ENCODE measurements around the gene NSMCE3.
"Not testable (repeated sequence)": the region's sequence is repeated elsewhere in the genome, so short reads cannot be mapped to it uniquely, and the experiment has no call there.

NSMCE3 gene

DNA sequence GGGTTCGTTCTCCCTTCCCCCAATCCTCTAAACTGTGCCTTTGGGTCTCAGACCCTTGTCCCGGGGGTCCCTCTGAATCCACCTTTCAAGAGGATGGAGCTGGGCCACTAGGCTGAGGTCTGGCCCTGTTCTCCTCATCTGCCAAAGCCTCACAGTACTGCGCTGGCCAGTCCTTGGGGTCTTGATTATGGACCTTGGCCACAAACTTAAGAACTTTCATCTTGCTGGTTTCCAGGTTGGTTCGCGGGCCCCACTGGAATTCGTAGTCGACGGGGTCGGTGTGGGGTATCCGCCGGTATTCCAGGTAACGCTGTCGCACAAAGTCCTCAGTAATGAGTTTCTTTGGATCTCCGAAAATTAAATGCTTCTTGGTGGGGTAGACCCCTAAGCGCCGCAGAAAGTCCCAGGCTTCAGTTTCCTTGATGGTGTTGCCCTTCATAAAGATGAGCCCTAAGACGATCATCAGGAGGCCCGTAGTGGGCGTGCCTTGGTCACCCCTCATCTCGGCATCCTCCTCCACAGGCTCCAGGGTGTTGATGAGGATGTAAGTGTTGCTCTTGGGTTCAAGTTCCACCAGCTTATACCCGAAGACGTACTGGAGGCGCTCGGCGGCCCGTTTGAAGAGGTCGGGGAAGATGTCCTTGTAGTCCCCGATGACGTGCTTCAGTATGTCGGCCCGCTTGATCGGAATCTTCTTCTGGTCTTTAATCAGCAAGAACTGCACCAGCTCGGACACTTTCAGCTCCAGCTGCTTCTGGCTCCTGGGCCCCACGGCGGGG, 727 bp downstream of the NSMCE3 start:
- DNase-seq, result no peak

DNA sequence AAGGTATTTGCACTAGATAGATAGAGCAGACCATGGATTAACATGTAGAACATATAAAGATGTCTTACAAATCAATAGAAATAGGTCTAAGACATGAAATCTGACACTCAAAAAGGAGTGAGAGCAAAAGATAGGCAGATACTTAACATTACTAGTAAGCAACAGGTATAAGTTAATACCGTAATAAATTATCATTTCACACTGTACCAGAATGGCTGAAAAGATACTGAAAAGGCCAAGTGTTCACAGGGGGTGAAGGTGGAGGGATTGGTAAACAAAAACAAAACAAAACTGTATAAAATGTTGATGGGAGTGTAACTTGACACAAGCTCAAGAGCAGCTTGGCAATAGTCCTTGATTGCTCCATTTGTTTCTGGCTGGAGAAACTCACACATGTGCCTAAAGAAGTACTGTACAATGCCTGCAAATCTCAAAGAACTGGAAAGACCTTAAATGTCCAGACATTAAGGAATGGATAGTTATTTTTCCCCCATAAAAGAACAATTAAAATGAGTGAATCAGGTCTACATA, 3.5 kb downstream of the NSMCE3 start:
- no peak for DNase-seq

DNA sequence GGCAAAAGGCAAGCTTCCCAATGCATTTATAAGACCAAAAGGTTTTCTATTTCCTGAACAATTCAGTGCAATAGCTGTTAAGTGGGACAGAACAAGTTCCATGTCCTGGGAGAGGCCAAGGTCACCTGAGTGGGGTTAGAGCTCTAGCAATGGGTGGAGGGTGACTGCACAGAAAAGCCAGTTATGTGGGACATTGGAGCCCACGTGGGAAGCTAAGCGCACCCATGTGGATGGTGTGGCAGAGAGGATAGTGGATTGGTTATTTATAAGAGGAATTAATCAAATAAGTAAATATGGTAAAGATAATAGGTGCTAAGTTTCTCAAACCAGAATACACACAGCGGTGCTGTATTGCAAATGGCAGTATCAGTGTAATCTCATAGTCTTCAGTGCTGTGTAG, 6.3 kb downstream of the NSMCE3 start:
- no peak for DNase-seq

DNA sequence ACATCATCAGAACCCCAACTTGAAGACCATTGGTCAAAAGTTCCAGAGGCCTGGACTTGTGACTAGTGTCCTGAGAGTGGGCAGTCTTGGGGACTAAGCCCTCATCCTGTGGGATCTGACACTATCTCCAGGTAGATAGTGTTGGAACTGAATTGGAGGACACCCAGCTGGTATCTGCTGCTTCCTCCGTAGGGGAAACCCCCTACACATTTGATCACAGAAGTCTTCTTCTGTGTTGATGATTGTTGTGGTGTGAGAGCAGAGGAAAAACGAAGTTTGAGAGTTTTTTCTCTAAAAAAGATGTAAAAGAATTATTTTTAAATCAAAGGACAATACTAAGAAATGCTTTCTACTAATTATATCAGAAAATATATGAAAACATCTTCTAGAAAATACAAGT, 6.9 kb downstream of the NSMCE3 start:
- DNase-seq, result no peak

DNA sequence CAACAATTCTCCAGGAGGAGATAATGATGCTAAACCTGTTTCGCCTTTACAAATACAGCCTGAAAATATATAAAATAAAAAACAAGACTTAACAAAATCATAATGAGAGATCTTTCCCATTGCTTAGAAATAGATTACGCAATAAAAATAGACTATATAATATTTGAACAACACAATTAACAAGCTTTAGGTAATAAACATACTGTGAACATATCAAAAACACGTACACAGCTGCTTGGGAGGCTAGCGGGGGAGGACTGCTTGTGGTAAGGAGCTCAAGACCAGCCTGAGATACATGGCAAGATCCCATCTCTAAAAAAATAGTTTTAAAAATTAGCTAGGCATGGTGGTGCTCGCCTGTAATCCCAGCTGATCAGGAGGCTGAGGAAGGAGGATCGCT, 8.7 kb downstream of the NSMCE3 start:
- DNase-seq, result no peak

DNA sequence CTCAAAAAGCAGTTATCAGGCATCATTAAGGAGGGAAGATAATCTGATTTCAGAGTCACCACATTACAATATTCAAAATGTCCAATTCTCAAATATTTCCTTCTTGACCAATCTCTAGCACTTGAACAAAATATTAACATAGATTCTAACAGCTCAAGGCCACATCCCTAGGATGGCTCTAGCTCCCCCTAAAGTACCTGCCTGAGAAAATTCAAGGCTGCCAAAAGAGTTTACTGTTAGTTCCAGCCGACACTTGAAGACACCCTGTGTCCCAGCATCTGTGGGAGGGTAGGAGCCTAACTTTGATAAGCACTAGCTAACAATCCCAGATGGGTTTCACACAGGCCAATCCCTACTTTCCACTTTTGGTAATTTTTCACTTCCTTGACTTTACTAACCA, 10.4 kb downstream of the NSMCE3 start:
- no peak for DNase-seq

DNA sequence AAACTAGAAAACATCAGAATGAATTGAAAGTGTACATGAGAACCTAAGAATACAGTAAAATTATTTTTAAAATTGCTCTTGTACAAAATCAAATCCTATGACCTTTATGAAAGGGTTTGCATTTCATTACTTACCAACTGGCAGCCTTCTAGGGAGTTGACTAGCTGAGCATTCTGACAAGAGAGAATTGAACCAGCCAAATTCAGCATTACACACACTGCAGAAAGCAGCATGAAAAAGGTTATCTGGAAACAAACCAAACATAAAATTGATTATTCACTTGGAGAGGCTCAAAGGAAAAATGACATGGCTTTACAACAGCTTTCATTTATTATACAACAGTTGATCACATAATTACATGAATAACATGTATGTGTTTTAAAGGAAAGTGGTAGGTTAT, 17.4 kb downstream of the NSMCE3 start:
- DNase-seq, result no peak

DNA sequence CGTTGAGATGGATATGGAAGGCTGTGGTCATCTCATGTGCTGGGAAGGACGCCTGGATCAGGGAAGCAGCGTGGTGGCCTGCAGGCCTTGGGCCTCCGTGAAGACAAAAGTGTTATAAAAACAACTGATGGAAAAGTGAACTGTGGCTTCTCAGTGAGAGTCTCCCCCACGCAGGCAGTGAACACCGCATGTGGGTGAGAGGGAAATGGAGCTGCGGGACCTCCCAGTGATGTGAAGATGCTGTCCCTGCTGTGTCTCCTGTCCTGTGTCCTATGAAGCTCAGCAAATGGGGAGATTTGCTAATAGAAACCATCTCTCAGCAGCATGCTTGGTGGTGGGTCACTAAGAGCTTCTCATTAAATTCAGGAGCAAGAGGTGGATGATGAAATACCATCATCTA, 25.1 kb downstream of the NSMCE3 start:
- no peak for DNase-seq

DNA sequence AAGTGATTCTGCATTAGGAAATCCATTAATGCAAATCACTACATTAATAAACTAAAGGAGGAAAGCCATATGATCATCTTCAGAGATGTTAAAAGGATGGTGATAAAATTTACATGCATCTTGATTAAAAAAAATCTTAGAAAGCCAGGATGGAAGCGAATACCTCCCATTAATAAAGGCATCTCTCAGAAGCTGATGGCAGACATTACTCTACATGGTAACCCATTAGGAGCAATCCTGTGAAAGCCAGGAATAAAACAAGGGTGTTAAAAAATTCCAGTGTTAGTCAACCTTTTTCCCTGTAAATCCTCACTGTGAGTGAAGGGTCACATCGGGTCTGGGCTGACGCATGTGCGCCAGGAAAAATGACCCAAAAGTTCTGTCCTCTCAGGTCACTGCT, 25.5 kb downstream of the NSMCE3 start:
- no peak for DNase-seq

DNA sequence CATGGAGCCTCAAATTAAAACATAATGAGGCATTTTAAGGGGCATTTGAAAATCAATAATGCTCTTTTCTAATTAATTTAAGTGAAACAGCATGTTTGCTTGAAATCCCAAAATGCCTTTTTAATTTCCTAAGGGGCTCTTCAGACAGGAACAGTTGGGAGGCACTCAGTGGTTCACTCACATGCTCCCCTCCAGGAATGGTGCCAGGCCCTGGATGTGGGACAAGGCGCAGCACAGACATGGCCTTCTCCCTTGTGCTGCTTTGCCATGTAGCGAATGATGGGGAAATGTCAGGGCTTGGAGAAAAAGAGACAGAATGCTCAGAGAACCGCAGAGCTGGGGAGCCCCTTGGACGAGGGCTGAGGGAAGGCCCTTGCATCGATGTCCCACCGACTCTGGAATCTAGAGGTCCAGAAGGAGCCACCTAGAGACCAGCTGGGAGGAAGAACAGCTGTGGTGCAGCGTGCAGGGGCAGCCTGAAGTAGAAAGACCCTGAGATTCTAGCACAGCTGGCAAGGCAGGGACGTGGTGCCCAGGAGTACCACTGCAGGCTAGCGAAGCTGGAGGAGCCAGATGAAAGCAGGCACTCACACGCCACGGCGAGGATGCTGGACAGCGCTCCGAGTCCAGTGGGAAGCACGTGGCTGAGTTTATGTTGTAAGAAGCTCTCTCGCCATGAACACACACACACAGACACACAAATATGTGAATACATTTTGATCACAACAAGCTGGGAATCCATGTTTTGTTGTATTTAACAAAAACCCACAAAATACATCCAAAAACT, 27.0 kb downstream of the NSMCE3 start:
- peak; percentile 51 for DNase-seq

DNA sequence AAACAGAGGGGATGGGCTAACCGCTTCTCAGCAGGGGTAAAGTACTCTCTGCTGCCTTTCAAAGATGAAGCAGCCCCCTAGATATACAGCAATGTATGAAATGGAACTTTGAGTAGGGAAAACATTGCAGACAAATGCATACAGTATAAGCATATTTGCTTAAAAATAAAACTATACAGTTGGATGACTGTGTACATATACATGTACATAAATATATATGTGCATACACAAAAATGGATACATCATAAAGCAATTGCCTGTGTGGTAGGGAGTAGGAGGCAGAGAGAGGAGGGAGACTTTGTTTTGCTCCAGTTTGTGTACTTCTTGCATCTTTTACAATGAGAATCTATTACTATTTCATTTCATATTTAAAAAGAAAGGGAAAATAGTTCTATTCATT, 28.4 kb downstream of the NSMCE3 start:
- DNase-seq, result no peak

DNA sequence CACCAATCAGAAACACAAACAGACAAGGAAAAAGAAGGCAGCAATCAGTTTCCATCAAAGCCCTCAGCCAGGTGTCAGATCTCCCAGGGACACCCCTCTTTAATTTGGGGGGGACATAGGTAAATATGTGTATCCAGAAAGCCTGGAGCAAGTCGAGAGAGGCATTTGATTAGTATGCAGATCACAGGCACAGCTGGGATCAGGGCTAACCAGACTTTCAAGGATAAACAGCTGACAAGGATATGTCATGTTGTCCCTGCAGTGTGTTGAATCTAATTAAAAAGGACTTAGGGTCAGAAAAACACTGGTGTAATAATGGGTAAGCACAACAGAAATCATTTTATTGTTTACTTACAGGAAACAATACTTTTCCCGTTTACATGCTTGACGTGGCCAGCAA, 30.2 kb downstream of the NSMCE3 start:
- no peak for DNase-seq

DNA sequence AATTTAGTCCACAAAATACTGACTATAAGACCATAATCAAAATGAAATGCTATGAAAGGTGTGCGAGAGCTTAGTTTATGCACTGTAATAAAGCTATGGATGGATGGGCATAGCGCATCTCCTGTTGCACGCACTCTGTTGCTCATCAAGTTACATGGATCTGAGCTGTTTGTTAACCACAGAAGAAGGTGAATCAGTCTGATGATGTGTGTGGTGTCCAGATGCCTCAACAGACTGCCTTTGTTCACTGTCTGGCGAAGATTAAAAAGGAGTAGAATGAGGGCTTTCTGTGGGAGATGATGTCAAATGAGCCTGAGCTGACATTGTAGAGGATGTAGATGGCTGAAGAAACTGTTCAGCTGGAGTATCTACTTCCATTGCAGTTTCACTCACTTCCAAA, 36.1 kb downstream of the NSMCE3 start:
- no peak for DNase-seq

DNA sequence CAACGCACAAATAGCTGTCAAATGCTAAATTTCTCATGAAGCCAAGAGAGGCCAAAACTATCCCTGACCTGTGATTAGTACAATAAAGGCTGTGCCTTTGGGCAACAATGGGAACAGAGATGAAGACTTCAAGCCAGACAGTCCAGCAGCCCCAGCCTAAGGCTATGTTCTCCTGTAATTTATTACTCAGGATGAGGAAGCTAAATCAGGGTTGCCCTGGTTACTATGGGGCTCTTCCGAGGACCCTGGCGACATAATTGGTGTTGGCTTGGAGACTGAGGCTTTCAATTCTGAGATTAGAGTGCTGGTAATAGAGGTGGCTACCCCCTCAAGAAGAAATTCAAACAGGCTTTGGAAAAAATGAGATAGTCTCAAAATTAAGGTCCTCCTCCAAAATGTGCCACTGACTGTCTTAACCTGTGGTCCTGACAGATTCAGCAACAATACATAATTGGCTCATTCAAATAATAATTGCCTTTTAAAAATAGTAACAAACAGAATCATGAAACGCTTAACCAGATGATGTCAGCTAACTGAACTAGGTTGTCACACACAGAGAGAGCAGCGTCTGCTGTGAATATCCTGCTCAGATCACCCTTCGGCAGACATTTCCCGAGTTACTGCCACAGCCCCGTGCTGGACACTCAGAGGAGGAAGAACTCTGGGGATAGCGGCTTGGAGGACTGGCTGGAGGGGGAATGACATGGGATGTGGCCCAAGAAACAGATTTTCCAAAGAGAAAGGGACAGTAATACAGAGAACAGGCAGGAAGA, 43.0 kb downstream of the NSMCE3 start:
- DNase-seq, result peak; percentile 7

DNA sequence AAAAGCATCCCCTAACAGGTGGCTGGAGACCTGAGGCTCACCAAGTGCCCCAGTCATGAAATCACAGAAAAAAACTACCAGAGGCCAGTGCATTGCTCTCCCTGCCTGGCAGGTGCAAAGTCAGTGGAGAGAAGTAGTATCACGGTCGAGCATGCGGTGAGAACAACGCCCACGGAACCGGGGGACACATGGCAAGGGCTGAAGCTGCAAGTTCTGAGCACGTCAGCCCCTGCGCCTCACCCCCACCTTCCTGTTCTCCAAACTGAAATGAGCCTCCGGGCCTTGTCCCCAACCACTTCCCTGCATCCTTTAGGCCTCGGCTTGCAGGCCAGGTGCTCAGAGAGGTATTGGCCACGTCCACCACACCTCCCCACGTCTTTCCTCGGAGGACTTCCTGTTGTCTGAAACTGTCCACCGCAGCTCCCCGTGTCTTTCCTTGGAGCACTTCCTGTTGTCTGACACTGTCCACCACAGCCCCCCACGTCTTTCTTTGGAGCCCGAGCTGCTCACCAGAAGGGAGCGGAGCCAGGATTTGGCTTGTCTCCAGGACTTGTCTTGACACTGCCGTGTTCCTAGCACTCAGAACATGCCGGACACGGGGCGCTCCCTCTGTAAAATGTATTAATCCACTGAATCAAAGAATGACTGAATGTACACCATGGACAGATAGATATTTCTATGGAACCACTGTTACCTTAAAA, 43.9 kb downstream of the NSMCE3 start:
- DNase-seq, result no peak

DNA sequence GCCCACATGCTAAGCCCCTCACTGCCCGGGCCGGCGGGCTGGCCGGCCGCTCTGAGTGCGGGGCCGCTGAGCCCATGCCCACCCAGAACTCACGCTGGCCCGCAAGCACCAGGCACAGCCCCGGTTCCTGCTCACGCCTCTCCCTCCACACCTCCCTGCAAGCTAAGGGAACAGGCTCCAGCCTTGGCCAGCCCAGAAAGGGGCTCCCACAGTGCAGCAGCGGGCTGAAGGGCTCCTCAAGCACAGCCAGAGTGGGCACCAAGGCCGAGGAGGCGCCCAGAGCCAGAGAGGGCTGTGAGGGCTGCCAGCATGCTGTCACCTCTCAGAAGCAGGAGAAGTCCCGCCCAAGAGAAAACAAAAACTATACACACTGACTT, 44.6 kb downstream of the NSMCE3 start:
- DNase-seq, result not testable (repeated sequence)

DNA sequence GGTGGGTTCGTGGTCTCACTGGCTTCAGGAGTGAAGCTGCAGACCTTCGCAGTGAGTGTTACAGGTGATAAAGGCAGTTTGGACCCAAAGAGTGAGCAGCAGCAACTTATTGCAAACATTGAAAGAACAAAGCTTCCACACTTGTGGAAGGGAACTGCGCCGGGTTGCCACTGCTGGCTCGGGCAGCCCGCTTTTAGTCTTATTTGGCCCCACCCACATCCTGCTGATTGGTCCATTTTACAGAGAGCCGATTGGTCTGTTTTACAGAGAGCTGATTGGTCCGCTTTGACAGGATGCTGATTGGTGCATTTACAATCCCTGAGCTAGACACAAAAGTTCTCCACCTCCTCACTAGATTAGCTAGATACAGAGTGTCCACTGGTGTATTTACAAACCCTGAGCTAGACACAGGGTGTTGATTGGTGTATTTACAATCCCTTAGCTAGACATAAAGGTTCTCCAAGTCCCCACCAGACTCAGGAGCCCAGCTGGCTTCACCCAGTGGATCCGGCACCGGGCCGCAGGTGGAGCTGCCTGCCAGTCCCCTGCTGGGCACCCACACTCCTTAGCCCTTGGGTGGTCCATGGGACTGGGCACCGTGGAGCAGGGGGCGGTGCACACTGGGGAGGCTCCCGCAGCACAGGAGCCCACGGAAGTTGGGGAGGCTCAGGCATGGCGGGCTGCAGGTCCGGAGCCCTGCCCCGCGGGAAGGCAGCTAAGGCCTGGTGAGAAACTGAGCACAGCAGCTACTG, 45.2 kb downstream of the NSMCE3 start:
- not testable (repeated sequence) for DNase-seq

DNA sequence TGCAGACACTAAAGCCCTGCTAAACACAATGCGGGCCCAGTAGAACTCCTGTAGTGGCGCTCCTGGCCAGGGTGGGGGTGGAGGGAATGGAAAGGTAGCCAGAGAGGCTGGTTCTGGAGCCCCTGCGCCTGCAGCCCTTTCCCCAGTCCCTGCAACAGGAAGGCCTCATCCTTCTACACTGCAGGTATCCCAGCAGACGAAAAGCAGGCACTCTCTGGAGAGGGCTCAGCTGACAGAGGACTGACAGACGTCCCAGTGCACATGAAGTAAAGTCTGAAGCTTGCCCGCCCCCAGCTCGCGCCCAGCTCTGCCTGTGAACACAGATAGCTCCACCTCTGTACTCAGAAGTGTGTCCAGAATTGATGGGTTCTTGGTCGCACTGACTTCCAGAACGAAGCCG, 46.0 kb downstream of the NSMCE3 start:
- no peak for DNase-seq

DNA sequence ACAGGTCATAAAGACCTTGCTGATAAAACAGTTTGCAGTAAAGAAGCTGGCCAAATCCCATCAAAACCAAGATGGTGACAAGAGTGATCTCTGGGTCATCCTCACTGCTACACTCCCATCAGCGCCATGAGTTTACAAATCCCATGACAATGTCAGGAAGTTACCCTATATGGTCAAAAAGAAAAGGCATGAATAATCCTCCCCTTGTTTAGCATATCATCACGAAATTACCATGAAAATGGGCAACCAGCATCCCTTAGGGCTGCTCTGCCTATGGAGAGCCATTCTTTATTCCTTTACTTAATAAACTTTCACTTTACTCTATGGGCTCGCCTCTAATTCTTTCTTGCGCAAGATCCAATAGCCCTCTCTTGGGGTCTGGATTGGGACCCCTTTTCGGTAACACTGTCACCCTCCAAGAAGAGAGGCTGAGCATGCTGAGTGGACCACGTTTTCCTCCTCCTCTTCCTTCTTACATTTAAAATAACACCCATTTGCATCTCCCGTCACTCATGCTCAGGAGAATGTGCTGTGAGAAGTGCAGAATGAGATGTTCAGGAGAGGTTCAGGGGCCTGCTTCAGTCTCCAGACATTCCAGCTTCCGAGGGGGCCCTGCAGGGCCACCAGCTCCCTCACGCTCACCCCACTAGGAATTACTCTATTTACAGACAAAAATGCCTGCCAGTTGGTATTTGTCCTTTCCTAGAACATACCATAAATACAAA, 47.3 kb downstream of the NSMCE3 start:
- DNase-seq, result no peak

DNA sequence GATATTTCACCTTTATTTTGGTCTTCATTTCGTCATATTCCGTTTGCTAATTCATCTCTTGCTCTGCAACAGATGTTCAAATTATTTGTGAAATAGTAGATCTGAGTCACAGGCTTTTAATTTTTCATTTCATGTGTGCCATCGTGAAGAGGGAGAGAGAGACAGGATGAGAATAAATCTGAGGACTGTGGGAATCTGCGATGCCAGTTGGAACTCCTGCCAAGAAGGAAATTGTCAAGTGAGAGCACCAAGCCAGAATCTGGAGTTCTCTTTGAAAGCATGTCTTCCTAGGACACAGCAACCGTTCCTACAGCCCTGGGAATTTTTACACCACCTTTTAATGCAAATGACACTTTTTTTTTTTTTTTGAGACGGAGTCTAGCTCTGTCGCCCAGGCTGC, 48.8 kb downstream of the NSMCE3 start:
- no peak for DNase-seq

DNA sequence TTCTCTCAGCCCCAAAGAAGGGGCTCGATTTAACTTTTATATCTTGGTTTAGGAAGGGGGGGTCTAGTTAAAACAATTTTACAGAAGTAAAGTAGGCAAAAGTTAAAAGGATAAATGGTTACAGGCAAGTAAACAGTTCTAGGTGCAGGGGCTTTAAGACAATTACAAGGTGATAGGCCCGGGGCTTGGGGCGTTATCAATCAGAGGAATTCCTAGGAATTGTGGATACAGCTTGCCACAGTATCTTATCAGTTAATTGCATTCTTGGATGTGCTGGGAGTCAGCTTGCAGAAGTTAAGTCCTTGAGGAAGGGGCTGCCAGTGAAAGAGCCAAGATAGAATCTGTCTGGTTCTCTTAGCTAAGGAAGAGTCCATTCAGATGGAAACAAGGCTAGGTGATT, 52.7 kb downstream of the NSMCE3 start:
- DNase-seq, result no peak

Measured in NCI-H1092 (cell line).